DOHH2 (cell line): ENCODE data around the gene PDE9A.
"Not testable (repeated sequence)": the region's sequence is repeated elsewhere in the genome, so short reads cannot be mapped to it uniquely, and the experiment has no call there.

Experiments used
- H3F3A ChIP-seq: fragments of 200-600 bp; sonication (generic), shearing (Covaris generic); 2 replicates; pipeline ENCODE4 v1.6.0; 2016; ENCODE audit warnings: antibody characterized with exemption, mild to moderate bottlenecking; ENCODE audit not compliant: control insufficient read depth, insufficient read depth
- H3K27ac ChIP-seq: fragments of 200-600 bp; sonication (generic); 2 replicates; pipeline ENCODE4 v1.5.1; 2014; ENCODE audit warnings: low read depth, mild to moderate bottlenecking, low read length, moderate library complexity
- H3K27me3 ChIP-seq: fragments of 200-600 bp; sonication (generic); 2 replicates; pipeline ENCODE4 v1.6.1; 2014; ENCODE audit warnings: mild to moderate bottlenecking, low read length, mixed read lengths; ENCODE audit not compliant: control insufficient read depth
- H3K36me3 ChIP-seq: fragments of 200-600 bp; sonication (generic); 2 replicates; pipeline ENCODE4 v1.6.1; 2014; ENCODE audit warnings: mild to moderate bottlenecking, low read length, moderate library complexity, mixed read lengths; ENCODE audit not compliant: control insufficient read depth
- H3K4me1 ChIP-seq: fragments of 200-600 bp; sonication (generic); 2 replicates; pipeline ENCODE4 v1.6.1; 2014; ENCODE audit warnings: mild to moderate bottlenecking, low read length, mixed read lengths; ENCODE audit not compliant: control insufficient read depth
- H3K4me2 ChIP-seq: fragments of 200-600 bp; sonication (generic); 2 replicates; pipeline ENCODE4 v1.6.0; 2014; ENCODE audit warnings: mild to moderate bottlenecking, low read length, moderate library complexity
- H3K4me3 ChIP-seq: fragments of 200-600 bp; sonication (generic); 2 replicates; pipeline ENCODE4 v1.5.1; 2014; ENCODE audit warnings: mild to moderate bottlenecking, low read length, mixed read lengths
- H3K79me2 ChIP-seq: fragments of 200-600 bp; sonication (generic); 2 replicates; pipeline ENCODE4 v1.6.1; 2014; ENCODE audit warnings: mild to moderate bottlenecking, low read length, mixed read lengths; ENCODE audit not compliant: control insufficient read depth
- H3K9me2 ChIP-seq: fragments of 200-600 bp; sonication (generic); replicated peaks from 2 replicates; pipeline ENCODE4 v1.6.1; 2014; ENCODE audit warnings: mild to moderate bottlenecking, low read length, mixed read lengths; ENCODE audit not compliant: control insufficient read depth
- H3K9me3 ChIP-seq: fragments of 200-600 bp; sonication (generic); 2 replicates; pipeline ENCODE4 v1.6.1; 2014; ENCODE audit warnings: antibody characterized with exemption, low read length, mixed read lengths; ENCODE audit not compliant: control insufficient read depth, insufficient read depth
- H4K20me1 ChIP-seq: fragments of 200-600 bp; sonication (generic); 2 replicates; pipeline ENCODE4 v1.6.0; 2014; ENCODE audit warnings: low read depth, mild to moderate bottlenecking, antibody characterized with exemption, low read length, moderate library complexity; ENCODE audit not compliant: control insufficient read depth, insufficient read depth
- CTCF ChIP-seq: fragments of 200-600 bp; sonication (generic); IDR thresholded peaks from one replicate; pipeline ENCODE4 v1.5.1; 2014; ENCODE audit warnings: antibody characterized with exemption, mild to moderate bottlenecking, low read depth, low read length; ENCODE audit not compliant: poor library complexity, severe bottlenecking
- EZH2phosphoT487 ChIP-seq: fragments of 200-600 bp; sonication (generic); IDR thresholded peaks from 2 replicates; pipeline ENCODE4 v1.6.1; 2017; ENCODE audit warnings: borderline replicate concordance, mild to moderate bottlenecking, antibody characterized with exemption, low read length, moderate library complexity, mixed read lengths

Gene PDE9A

GRCh38 chr21:42706765-42707164, 53.3 kb downstream of the PDE9A start:
- no peaks in the 10 kb centered on the region for H4K20me1 ChIP-seq
- no peaks in the 10 kb centered on the region for H3K9me3 ChIP-seq
- no peaks in the 10 kb centered on the region for H3K79me2 ChIP-seq
- no peak overlapping the region for H3K4me3 ChIP-seq
- TF ChIP-seq EZH2phosphoT487: no peak
- TF ChIP-seq CTCF: no peak
- H3K9me2 ChIP-seq: no peaks in the 10 kb centered on the region
- H3F3A ChIP-seq: no peaks in the 10 kb centered on the region
- H3K27ac ChIP-seq: no peak overlapping the region
- H3K36me3 ChIP-seq: no peaks in the 10 kb centered on the region
- H3K27me3 ChIP-seq: no peaks in the 10 kb centered on the region
- no peak overlapping the region for H3K4me2 ChIP-seq
- no peaks in the 10 kb centered on the region for H3K4me1 ChIP-seq

- Histone ChIP-seq H3K4me2 (no peak overlapping the region), H3K36me3 (no peaks in the 10 kb centered on the region), H3K4me1 (no peaks in the 10 kb centered on the region), H3K9me3 (no peaks in the 10 kb centered on the region), H4K20me1 (no peaks in the 10 kb centered on the region), H3K79me2 (no peaks in the 10 kb centered on the region), H3K27me3 (no peaks in the 10 kb centered on the region), H3K27ac (no peak overlapping the region), H3K9me2 (no peaks in the 10 kb centered on the region), H3K4me3 (no peak overlapping the region), H3F3A (no peaks in the 10 kb centered on the region)
- TF ChIP-seq EZH2phosphoT487: no peak
- no peak for TF ChIP-seq CTCF
These were observed 53.9 kb downstream of the PDE9A start for GRCh38 chr21:42707207-42707830.

- Histone ChIP-seq H4K20me1 (no peaks in the 10 kb centered on the region), H3F3A (no peaks in the 10 kb centered on the region), H3K9me3 (no peaks in the 10 kb centered on the region), H3K9me2 (no peaks in the 10 kb centered on the region), H3K36me3 (no peaks in the 10 kb centered on the region), H3K27ac (no peak overlapping the region), H3K4me3 (no peak overlapping the region), H3K4me1 (no peaks in the 10 kb centered on the region), H3K4me2 (no peak overlapping the region), H3K27me3 (no peaks in the 10 kb centered on the region), H3K79me2 (no peaks in the 10 kb centered on the region)
- TF ChIP-seq EZH2phosphoT487: no peak
- TF ChIP-seq CTCF: no peak
These were observed 54.7 kb downstream of the PDE9A start for GRCh38 chr21:42708107-42708506.

GRCh38 chr21:42708916-42709315, 55.5 kb downstream of the PDE9A start:
- not testable (repeated sequence) for H3K4me3 ChIP-seq, H3F3A ChIP-seq, H3K9me2 ChIP-seq, H3K4me2 ChIP-seq, H3K79me2 ChIP-seq, H3K9me3 ChIP-seq, H3K27ac ChIP-seq, H4K20me1 ChIP-seq, H3K4me1 ChIP-seq, H3K27me3 ChIP-seq, H3K36me3 ChIP-seq
